Measurements from ENCODE around the gene IRF2BP2. TPM values are rescaled to one million over a fixed set of nuclear protein-coding genes. Genes with fewer than 3 reads are reported as not detected.
A peak's percentile ranks its signal among the peaks of the same experiment; 100 is the strongest.

Gene IRF2BP2
- total RNA-seq, 1 experiment from 2014 or later: 122 TPM

DNA sequence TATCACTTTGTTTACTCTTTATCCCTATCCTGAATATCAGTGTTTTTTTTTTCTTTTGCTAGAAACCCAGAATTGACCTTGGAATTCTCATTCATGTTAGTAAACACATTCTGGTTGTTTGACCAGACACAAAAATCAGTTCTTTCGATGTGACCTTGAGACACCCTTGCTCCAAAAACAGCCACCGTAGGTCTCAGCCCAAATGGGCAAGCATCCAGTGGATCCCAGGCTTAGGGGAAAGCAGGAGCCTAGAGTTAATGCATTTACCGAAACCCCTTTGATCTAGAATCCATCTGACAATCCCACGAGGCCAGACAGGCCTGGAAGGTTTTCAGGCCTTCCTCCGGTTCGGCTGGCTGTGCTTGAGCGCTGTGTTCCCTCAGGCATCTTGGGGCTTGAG, 47.6 kb downstream of the IRF2BP2 start:
- Histone ChIP-seq H3K9me2 (ENCODE audit: insufficient read depth) (no peaks in the 10 kb centered on the region), H3K4me1 (replicated peaks; ENCODE audit: insufficient read depth) (peaks cover 45% of the 10 kb centered on the region), H3K36me3 (ENCODE audit: low read depth) (no peaks in the 10 kb centered on the region), H3K9me3 (ENCODE audit: insufficient read depth, low read depth) (no peaks in the 10 kb centered on the region), H3K4me3 (no peak overlapping the region), H3K27ac (0 out of 2 replicates have a peak overlapping the region, but pooled peaks have one; percentile 90), H4K20me1 (ENCODE audit: insufficient read depth) (no peaks in the 10 kb centered on the region), H3K79me2 (ENCODE audit: low read depth) (no peaks in the 10 kb centered on the region), H3F3A (ENCODE audit: insufficient read depth, low read depth) (peaks cover 32% of the 10 kb centered on the region), H2AFZ (no peak overlapping the region), H3K27me3 (ENCODE audit: insufficient read depth, low read depth) (no peaks in the 10 kb centered on the region), H3K4me2 (no peak overlapping the region)
- no peak for TF ChIP-seq EZH2 (IDR thresholded peaks at IDR 0.05; ENCODE audit: low read depth)
- TF ChIP-seq, protein P1, sequence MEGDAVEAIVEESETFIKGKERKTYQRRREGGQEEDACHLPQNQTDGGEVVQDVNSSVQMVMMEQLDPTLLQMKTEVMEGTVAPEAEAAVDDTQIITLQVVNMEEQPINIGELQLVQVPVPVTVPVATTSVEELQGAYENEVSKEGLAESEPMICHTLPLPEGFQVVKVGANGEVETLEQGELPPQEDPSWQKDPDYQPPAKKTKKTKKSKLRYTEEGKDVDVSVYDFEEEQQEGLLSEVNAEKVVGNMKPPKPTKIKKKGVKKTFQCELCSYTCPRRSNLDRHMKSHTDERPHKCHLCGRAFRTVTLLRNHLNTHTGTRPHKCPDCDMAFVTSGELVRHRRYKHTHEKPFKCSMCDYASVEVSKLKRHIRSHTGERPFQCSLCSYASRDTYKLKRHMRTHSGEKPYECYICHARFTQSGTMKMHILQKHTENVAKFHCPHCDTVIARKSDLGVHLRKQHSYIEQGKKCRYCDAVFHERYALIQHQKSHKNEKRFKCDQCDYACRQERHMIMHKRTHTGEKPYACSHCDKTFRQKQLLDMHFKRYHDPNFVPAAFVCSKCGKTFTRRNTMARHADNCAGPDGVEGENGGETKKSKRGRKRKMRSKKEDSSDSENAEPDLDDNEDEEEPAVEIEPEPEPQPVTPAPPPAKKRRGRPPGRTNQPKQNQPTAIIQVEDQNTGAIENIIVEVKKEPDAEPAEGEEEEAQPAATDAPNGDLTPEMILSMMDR (conservative IDR thresholded peaks at IDR 0.05): no peak
- no TSS peak for BruUV-seq (replicated peaks)
- ChIA-PET POLR2A (ENCODE audit: unreplicated experiment) (no interaction called here), CTCF (interaction anchor here (0.5 kb wide), 1 partner anchor 234 kb away, joined by 3 read pairs; no protein-coding TSS in a partner anchor)
- DNase-seq: no peak
- intact Hi-C loops (cut with micrococcal nuclease; ENCODE audit: unreplicated experiment): no loop called here

DNA sequence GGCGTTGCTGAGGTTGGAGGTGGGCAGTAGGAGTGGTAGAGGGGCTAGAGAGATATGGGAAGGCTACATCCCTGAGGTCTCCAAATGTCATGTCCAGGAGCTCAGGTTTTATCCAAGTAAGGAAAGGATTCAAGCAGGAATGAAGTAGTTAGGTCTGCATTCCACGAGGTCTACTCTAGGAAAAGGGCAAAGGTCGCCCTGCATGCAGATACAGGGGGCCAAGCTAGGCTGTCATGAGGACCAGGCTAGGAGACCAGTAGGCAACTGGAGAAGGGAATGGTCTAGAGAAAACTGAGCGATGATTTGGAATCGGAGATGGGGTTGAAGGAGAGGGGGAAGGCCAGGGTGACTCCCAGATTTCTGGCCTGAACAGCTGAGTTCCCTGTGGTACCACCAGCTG, 48.7 kb downstream of the IRF2BP2 start:
- TF ChIP-seq EZH2 (IDR thresholded peaks at IDR 0.05; ENCODE audit: low read depth): no peak
- TF ChIP-seq, protein P1 (conservative IDR thresholded peaks at IDR 0.05): no peak
- Histone ChIP-seq H3K4me3 (no peak overlapping the region), H3K27ac (no peak overlapping the region), H4K20me1 (ENCODE audit: insufficient read depth) (no peaks in the 10 kb centered on the region), H3F3A (ENCODE audit: insufficient read depth, low read depth) (peaks cover 32% of the 10 kb centered on the region), H3K36me3 (ENCODE audit: low read depth) (no peaks in the 10 kb centered on the region), H3K79me2 (ENCODE audit: low read depth) (no peaks in the 10 kb centered on the region), H3K9me2 (ENCODE audit: insufficient read depth) (no peaks in the 10 kb centered on the region), H3K9me3 (ENCODE audit: insufficient read depth, low read depth) (no peaks in the 10 kb centered on the region), H3K4me2 (no peak overlapping the region), H2AFZ (no peak overlapping the region), H3K27me3 (ENCODE audit: insufficient read depth, low read depth) (no peaks in the 10 kb centered on the region), H3K4me1 (replicated peaks; ENCODE audit: insufficient read depth) (peaks cover 40% of the 10 kb centered on the region)
- ChIA-PET CTCF (no interaction called here), POLR2A (ENCODE audit: unreplicated experiment) (interaction anchor here (0.6 kb wide), 1 partner anchor 45 kb away, joined by 12 read pairs; no protein-coding TSS in a partner anchor)
- no peak for DNase-seq
- intact Hi-C loops (cut with micrococcal nuclease; ENCODE audit: unreplicated experiment): no loop called here
- no TSS peak for BruUV-seq (replicated peaks)

DNA sequence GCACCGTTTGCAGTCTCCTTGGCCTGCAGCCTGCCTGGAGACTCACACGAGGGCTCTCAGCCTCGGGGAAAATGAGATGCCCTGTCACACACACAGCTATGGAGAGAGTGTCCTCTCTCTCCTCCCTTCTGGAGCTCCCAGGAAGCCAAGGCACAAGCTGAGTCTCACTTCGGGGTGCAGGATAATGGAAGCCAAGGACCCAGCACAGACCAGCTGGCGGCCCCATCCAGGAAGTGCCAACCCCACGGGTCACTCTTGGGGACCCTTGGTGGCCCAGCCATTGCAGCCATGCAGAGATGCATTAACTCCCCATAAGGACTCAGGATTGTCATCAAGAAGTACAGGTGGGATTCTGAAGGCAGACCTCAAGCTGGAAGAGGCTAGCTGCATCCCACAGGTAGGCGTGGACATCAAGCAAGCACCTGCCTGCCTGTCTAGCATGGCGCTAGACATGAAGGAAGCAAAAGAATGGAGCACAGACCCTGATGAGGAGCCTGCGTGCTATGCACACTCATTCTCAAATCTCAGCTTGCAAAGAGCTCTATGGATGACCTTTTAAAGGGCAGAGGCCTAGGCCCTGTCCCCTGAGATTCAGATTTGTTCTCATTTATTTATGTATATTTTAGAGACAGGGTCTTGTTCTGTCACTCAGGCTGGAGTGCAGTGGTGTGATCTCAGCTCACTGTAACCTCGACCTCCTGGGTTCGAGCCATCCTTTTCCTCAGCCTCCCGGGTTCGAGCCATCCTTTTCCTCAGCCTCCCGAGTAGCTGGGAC, 49.9 kb downstream of the IRF2BP2 start:
- Histone ChIP-seq H3K4me3 (no peak overlapping the region), H3K27me3 (ENCODE audit: insufficient read depth, low read depth) (no peaks in the 10 kb centered on the region), H3K9me3 (ENCODE audit: insufficient read depth, low read depth) (no peaks in the 10 kb centered on the region), H3K79me2 (ENCODE audit: low read depth) (no peaks in the 10 kb centered on the region), H3K27ac (no peak overlapping the region), H3K4me2 (no peak overlapping the region), H3K9me2 (ENCODE audit: insufficient read depth) (no peaks in the 10 kb centered on the region), H3K36me3 (ENCODE audit: low read depth) (no peaks in the 10 kb centered on the region), H2AFZ (no peak overlapping the region), H4K20me1 (ENCODE audit: insufficient read depth) (no peaks in the 10 kb centered on the region), H3F3A (ENCODE audit: insufficient read depth, low read depth) (peaks cover 21% of the 10 kb centered on the region), H3K4me1 (replicated peaks; ENCODE audit: insufficient read depth) (peaks cover 28% of the 10 kb centered on the region)
- intact Hi-C loops (cut with micrococcal nuclease; ENCODE audit: unreplicated experiment): no loop called here
- TF ChIP-seq EZH2 (IDR thresholded peaks at IDR 0.05; ENCODE audit: low read depth): no peak
- TF ChIP-seq, protein P1 (conservative IDR thresholded peaks at IDR 0.05): no peak
- CTCF ChIA-PET: no interaction called here
- POLR2A ChIA-PET (ENCODE audit: unreplicated experiment): interaction anchor here (0.7 kb wide), 1 partner anchor 56 kb away, joined by 4 read pairs; no protein-coding TSS in a partner anchor
- no TSS peak for BruUV-seq (replicated peaks)
- DNase-seq: no peak

Measured in PC-9 (cell line).